ENCODE measurements around the gene TBC1D4. TPM values are rescaled to one million over a fixed set of nuclear protein-coding genes. Genes with fewer than 3 reads are reported as not detected.

Gene TBC1D4
- total and polyA plus RNA-seq, 12 donors, result 41.6 to 324 (median 191) TPM

DNA sequence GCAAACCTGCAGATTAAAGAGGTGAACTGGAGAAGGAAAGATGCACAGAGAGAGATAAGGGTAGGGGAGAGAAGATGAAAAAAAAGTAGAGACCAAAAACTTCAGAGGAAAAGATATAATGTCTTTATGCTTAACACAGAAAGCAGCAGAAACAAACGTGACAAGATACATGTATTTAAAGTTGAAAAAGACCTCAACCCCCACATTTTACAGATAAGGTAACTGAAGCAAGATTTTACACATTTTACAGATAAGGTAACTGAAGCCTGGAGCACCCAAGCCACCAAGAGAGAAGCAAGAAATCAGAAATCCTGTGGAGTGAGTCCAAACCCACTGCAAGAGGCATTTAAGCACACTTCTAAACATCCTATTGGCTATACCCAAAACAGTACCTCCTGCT lies 185.3 kb downstream of the TBC1D4 start:
- H3K9me3 ChIP-seq (replicated peaks in 1 of 3), result no peaks in the 10 kb centered on the region
- DNase-seq, result no peak
- peaks cover 6 to 13% of the 10 kb centered on the region in 2 donors for H3K4me1 ChIP-seq (replicated peaks in 1 of 2)
- H3K27me3 ChIP-seq, result no peaks in the 10 kb centered on the region
- H3K36me3 ChIP-seq (replicated peaks in 1 of 2), result peaks cover 0 to 25% of the 10 kb centered on the region in 2 donors
- no peak for TF ChIP-seq POLR2A (IDR thresholded peaks at IDR 0.05)
- TF ChIP-seq, protein P1, sequence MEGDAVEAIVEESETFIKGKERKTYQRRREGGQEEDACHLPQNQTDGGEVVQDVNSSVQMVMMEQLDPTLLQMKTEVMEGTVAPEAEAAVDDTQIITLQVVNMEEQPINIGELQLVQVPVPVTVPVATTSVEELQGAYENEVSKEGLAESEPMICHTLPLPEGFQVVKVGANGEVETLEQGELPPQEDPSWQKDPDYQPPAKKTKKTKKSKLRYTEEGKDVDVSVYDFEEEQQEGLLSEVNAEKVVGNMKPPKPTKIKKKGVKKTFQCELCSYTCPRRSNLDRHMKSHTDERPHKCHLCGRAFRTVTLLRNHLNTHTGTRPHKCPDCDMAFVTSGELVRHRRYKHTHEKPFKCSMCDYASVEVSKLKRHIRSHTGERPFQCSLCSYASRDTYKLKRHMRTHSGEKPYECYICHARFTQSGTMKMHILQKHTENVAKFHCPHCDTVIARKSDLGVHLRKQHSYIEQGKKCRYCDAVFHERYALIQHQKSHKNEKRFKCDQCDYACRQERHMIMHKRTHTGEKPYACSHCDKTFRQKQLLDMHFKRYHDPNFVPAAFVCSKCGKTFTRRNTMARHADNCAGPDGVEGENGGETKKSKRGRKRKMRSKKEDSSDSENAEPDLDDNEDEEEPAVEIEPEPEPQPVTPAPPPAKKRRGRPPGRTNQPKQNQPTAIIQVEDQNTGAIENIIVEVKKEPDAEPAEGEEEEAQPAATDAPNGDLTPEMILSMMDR (IDR thresholded peaks at IDR 0.05), result no peak
- WGBS, 4 donors, result 35 to 85% (median 62%) methylated on average over 1 of the region's 1 CpG
- intact Hi-C loops (cut with DNase I), result no loop called here
- H3K27ac ChIP-seq, result no peak overlapping the region
- H3K4me3 ChIP-seq, result no peak overlapping the region

DNA sequence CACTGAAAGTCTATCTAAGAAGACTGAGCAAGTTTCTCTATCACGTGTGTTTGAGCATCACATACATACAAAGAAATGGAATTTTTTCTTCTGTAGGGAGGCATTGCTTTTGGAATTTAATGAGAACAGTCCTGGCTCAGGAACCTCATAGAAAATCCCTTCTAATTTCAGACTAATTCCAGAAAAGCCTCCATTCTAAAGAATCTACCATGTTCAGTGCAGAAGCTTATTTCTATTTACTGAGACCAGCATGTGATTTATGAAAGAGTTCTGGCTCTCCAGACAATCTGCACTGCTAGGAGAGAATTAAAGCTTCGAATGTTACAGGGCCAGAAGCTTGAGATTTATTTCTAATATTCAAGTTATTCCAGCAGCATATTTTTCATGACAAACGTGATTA lies 186.8 kb downstream of the TBC1D4 start:
- intact Hi-C loops (cut with DNase I), result no loop called here
- H3K36me3 ChIP-seq (replicated peaks in 1 of 2), result peaks cover 0 to 31% of the 10 kb centered on the region in 2 donors
- no peak for DNase-seq
- H3K4me1 ChIP-seq (replicated peaks in 1 of 2), result peaks cover 0 to 4% of the 10 kb centered on the region in 2 donors
- TF ChIP-seq, protein P1 (IDR thresholded peaks at IDR 0.05), result no peak
- no peak for TF ChIP-seq POLR2A (IDR thresholded peaks at IDR 0.05)
- no peak overlapping the region for H3K27ac ChIP-seq
- 48 to 67% (median 61%) methylated on average over 3 of the region's 3 CpGs for WGBS, 4 donors
- H3K4me3 ChIP-seq, result no peak overlapping the region
- no peaks in the 10 kb centered on the region for H3K27me3 ChIP-seq
- no peaks in the 10 kb centered on the region for H3K9me3 ChIP-seq (replicated peaks in 1 of 3)

DNA sequence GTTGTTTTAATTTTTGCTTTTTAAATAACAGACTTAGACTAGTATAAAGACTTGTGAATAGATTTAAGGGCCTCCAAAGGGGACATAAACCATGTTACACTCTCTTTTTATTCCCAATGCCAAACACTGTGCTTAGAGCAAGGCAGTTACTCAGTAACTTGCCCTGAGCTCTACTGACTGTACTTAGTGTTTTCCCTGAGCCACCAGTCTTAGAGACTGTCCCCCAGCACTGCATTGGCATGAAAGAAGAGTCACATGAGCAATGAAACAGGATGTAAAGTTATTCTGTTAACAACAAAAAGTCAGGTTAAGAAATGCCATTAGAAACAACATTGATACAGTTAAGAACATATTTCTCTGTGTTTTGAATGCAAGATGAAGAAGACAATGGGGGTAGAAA lies 187.9 kb downstream of the TBC1D4 start:
- Histone ChIP-seq H3K9me3 (replicated peaks in 1 of 3) (no peaks in the 10 kb centered on the region), H3K27ac (no peak overlapping the region), H3K27me3 (no peaks in the 10 kb centered on the region), H3K4me3 (no peak overlapping the region), H3K36me3 (replicated peaks in 1 of 2) (peaks cover 0 to 26% of the 10 kb centered on the region in 2 donors), H3K4me1 (replicated peaks in 1 of 2) (no peaks in the 10 kb centered on the region)
- no peak for DNase-seq
- intact Hi-C loops (cut with DNase I), result no loop called here
- TF ChIP-seq, protein P1 (IDR thresholded peaks at IDR 0.05), result no peak
- TF ChIP-seq POLR2A (IDR thresholded peaks at IDR 0.05), result no peak

DNA sequence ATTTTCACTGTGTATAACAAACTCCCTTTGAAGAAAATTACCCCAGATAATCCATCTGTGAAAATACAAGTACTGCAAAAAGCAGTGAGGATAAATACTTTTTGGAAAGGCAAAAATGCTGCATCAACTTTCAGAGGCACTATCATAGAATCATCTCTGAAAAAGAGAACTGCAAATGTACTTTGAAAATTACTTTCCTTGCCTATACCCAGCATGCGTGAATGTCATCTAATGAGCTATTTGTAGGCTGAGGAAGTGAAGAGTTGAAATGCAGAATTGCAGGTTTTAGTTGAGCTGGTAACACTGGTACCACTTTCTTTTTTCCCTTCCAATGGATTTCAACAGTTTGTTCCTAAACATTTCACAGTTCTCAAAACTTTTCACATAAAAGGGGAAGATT lies 196.7 kb downstream of the TBC1D4 start:
- Histone ChIP-seq H3K4me1 (replicated peaks in 1 of 2) (no peaks in the 10 kb centered on the region), H3K36me3 (replicated peaks in 1 of 2) (peaks cover 0 to 33% of the 10 kb centered on the region in 2 donors), H3K27ac (no peak overlapping the region), H3K27me3 (no peaks in the 10 kb centered on the region), H3K4me3 (no peak overlapping the region), H3K9me3 (replicated peaks in 1 of 3) (no peaks in the 10 kb centered on the region)
- TF ChIP-seq, protein P1 (IDR thresholded peaks at IDR 0.05), result no peak
- no peak for TF ChIP-seq POLR2A (IDR thresholded peaks at IDR 0.05)
- 73 to 90% (median 86%) methylated on average over 1 of the region's 1 CpG for WGBS, 4 donors
- no peak for DNase-seq
- intact Hi-C loops (cut with DNase I), result no loop called here
